ENCODE results near the gene ARFGAP3.

GRCh38 chr22:42814215-42814614 is 42.9 kb downstream of the ARFGAP3 start:
- no peak for TF ChIP-seq POLR2AphosphoS5 (IDR thresholded peaks at IDR 0.05)
- TF ChIP-seq CTCF (IDR thresholded peaks at IDR 0.05 in 8 of 11, conservative IDR thresholded peaks at IDR 0.05 in 3 of 11) = no peak
- TF ChIP-seq POLR2A (IDR thresholded peaks at IDR 0.05) = no peak
